ENCODE data around the gene RTEL1. TPM values are rescaled to one million over a fixed set of nuclear protein-coding genes. Genes with fewer than 3 reads are reported as not detected.

RTEL1 gene
- total RNA-seq, 4 donors from 2014 or later: 11.6 to 32.8 (median 22.9) TPM

DNA sequence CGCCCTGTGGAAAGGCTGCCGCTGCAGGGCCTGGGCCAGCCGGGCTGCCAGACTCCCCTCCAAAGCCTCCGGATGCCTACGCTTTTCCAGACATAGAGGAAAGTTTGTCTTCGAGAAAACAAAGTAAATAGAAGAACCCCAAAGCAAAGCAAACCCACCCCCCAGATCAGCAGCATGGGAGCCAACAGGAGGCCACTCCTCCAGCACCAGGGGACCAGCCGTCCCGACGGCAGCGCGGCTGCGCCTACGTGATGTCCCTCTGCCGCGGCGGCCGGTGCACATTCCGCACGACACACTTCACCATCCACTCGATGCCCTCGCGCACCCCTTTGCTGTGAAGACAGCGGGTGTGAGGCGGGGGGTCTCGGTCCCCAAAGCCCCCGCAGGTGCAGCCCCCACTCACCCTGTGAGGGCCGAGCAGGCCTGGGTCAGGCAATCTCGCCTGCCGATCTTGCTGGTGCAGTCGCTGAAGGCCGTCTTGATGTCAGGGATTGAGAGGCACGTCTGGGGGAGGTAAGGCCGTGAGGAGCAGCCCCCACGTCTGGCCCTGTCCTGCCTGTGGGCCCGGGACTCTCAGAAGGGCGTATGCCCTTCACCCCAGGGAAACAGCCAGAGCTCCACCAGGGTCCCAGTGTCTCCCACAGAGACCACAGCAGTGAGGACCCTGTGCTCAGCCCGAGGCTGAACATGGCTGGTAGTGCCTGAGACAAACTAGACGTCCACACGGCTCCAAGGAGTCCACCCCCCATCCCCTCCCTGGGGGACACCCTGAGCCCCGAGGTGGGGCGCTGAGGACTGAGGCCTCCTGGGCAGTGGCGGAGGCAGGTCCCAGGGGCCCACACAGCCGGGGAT is 42.3 kb downstream of the RTEL1 start:
- TF ChIP-seq, protein P1, sequence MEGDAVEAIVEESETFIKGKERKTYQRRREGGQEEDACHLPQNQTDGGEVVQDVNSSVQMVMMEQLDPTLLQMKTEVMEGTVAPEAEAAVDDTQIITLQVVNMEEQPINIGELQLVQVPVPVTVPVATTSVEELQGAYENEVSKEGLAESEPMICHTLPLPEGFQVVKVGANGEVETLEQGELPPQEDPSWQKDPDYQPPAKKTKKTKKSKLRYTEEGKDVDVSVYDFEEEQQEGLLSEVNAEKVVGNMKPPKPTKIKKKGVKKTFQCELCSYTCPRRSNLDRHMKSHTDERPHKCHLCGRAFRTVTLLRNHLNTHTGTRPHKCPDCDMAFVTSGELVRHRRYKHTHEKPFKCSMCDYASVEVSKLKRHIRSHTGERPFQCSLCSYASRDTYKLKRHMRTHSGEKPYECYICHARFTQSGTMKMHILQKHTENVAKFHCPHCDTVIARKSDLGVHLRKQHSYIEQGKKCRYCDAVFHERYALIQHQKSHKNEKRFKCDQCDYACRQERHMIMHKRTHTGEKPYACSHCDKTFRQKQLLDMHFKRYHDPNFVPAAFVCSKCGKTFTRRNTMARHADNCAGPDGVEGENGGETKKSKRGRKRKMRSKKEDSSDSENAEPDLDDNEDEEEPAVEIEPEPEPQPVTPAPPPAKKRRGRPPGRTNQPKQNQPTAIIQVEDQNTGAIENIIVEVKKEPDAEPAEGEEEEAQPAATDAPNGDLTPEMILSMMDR (IDR thresholded peaks at IDR 0.05; ENCODE audit: low read depth): no peak

DNA sequence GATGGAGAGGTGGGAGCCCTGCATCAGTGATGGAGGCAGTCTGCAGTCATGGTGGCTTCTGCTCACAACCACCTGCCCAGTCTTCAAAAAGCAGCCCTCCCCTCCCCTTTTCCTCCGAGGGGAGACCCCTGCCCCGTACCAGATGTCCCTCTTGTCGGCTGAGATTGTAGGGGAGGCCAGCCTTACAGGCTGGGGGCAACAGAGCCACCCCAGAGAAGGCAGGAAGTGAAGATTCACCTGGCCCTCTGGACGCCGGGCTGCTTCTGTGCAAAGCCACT is 42.9 kb downstream of the RTEL1 start:
- TF ChIP-seq, protein P1 (IDR thresholded peaks at IDR 0.05; ENCODE audit: low read depth): no peak

DNA sequence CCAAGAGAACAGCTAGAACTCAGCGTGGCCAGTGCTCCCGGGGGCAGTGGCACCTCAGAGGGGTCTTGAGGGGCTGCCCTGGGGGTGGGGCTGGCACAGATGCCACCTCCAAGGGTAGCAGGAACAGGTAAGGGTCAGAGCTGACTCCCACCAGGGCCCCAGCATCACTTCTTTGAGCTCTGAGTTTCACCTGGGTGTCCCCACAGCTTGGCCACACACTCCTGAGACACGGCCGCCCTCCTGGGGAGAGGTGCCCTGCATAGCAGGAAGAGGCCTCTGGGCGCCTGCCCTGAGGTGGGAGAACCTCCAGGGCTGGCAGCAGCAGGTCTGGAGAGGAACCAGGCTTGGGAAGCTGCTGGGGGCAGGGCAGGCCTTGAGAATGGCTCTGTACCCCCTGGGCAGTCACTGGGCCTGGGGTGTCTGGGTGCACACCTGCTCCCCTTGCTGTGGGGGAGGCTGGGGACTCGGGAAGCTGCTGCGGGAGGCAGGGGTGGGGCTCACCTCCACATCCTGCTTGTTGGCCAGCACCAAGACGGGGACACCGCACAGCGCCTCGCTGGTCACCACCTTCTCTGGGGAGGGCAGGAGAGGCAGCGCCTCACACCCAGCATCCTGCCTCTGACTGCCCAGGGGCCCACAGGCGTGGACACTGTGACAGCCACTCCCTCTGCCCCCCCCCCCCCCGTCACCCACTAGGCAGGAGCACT is 43.4 kb downstream of the RTEL1 start:
- TF ChIP-seq, protein P1 (IDR thresholded peaks at IDR 0.05; ENCODE audit: low read depth): no peak

DNA sequence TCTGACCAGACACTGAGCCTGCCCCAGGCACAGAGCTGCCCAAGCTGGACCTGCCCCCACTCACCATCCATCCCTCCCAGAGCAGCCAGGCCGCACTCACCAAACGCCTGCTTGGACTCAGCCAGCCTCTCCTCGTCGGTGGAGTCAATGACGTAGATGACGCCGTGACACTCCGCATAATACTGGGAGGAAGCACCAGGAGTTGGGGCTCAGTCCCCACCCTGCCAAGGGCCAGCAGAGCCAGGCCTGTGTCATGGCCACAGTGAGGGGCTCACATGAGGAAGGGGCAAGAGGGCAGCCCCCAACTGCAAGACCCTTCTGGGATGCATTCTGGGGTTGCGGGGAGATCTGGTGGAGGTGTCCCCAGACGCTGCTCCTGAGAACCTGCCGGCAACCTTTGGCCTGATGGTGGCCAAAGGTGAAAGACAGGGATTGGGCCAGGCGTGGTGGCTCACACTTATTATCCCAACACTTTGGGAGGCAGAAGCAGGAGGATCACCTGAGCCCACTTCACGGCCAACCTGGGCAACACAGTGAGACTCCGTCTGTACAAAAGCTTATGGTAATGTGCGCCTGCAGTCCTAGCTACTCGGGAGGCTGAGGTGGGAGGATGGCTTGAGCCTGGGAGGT is 44.0 kb downstream of the RTEL1 start:
- TF ChIP-seq, protein P1 (IDR thresholded peaks at IDR 0.05; ENCODE audit: low read depth): no peak

DNA sequence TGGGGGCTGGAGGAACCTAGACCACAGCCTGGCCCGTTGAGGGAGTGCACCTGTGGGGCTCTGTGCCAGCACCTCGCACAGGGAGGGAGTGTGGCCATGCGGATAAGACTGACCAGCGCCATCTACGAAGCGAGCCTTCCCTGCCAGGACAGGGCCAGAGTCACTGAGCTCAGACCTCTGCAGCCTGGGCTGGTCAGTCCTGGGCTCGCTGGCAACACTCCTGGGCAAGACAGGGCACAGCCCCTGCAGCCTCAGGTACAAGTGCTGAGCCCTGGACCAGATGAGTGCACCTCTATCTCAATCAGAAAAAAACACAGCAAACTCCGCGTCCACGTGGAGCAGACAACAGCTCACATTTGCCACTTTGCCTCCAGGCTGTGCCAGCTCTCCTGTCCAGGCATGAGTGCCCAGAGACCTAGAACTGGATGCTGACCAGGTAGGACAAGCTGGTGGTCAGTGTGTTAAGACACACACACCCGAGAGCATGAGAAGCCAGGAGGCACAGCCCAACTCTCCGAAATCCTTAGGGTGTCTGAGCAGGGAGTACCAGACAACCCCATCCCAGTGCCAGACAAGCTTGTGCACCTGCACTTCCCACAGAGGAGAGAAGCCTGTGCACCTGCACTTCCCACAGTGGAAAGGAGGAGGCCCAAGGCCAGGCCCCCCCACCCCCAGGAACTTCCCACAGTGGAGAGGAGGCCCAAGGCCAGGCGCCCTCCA is 44.8 kb downstream of the RTEL1 start:
- TF ChIP-seq, protein P1 (IDR thresholded peaks at IDR 0.05; ENCODE audit: low read depth): no peak

DNA sequence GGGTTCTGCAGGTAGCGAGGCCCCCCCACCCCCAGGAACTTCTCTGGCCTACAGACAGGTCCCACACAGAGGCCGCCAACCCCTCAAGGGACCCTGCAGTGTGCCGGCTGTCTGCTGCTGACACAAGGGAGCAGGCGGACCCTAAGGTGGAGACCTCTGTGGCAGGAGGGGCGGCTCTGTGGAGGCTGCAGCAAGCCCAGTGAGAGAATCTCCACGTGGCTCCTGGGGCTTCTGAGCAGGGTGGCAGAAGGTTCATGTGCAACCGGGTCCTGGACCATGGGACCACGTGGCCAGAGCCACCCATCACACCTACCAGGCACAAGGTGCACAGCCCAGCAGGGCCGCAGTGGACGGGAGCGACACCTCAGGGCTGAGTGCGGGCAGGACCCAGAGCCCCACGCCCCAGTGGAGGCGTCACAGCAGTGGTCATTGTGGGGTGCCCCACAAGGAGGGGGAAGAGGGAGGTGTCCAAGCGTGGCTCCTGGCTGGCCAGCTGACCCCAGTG is 45.4 kb downstream of the RTEL1 start:
- TF ChIP-seq, protein P1 (IDR thresholded peaks at IDR 0.05; ENCODE audit: low read depth): no peak
